ENCODE data around the gene MMP24OS.

MMP24OS gene

GRCh38 chr20:35299780-35300179 is 21.9 kb upstream of the MMP24OS start:
- no peak for DNase-seq (ENCODE audit: extremely low read depth, low read depth)
- TF ChIP-seq CTCF (IDR thresholded peaks at IDR 0.05; ENCODE audit: low read depth, low read length), result no peak

- DNase-seq (ENCODE audit: extremely low read depth, low read depth), result no peak
Observed at GRCh38 chr20:35298264-35298663, 20.3 kb upstream of the MMP24OS start.

GRCh38 chr20:35297740-35298139 is 19.8 kb upstream of the MMP24OS start:
- no peak for DNase-seq (ENCODE audit: extremely low read depth, low read depth)
- no peak for TF ChIP-seq CTCF (IDR thresholded peaks at IDR 0.05; ENCODE audit: low read depth, low read length)

More at GRCh38 chr20:35298264-35298663, 20.3 kb upstream of the MMP24OS start:
- TF ChIP-seq CTCF (IDR thresholded peaks at IDR 0.05; ENCODE audit: low read depth, low read length), result no peak

- DNase-seq (ENCODE audit: extremely low read depth, low read depth), result no peak
- TF ChIP-seq CTCF (IDR thresholded peaks at IDR 0.05; ENCODE audit: low read depth, low read length), result no peak; the same call in 1 of the 2 replicates
Observed at GRCh38 chr20:35297155-35297554, 19.2 kb upstream of the MMP24OS start.

GRCh38 chr20:35296101-35296554 is 18.2 kb upstream of the MMP24OS start:
- no peak for TF ChIP-seq CTCF (IDR thresholded peaks at IDR 0.05; ENCODE audit: low read depth, low read length)
- DNase-seq (ENCODE audit: extremely low read depth, low read depth), result no peak

GRCh38 chr20:35295674-35296073 is 17.8 kb upstream of the MMP24OS start:
- no peak for TF ChIP-seq CTCF (IDR thresholded peaks at IDR 0.05; ENCODE audit: low read depth, low read length)
- no peak for DNase-seq (ENCODE audit: extremely low read depth, low read depth)

- TF ChIP-seq CTCF (IDR thresholded peaks at IDR 0.05; ENCODE audit: low read depth, low read length), result no peak
- no peak for DNase-seq (ENCODE audit: extremely low read depth, low read depth)
Observed at GRCh38 chr20:35295058-35295457, 17.1 kb upstream of the MMP24OS start.

All from AG09319 (cell line).